Astrocyte (in vitro differentiated cells and primary cell): ENCODE results near the gene SLC6A11.

Experiments used
- EZH2 ChIP-seq: IDR thresholded peaks from 2 replicates; pipeline ENCODE4 v1.6.1; 2012; ENCODE audit warnings: mild to moderate bottlenecking, low read length, inconsistent platforms; ENCODE audit not compliant: insufficient read depth
- TF ChIP-seq, protein P1 (sequence below): IDR thresholded peaks from 2 replicates; pipeline ENCODE4 v1.5.1; 2011; ENCODE audit warnings: low read depth, mild to moderate bottlenecking, inconsistent platforms, low read length, moderate library complexity; ENCODE audit not compliant: insufficient read depth

DNA sequence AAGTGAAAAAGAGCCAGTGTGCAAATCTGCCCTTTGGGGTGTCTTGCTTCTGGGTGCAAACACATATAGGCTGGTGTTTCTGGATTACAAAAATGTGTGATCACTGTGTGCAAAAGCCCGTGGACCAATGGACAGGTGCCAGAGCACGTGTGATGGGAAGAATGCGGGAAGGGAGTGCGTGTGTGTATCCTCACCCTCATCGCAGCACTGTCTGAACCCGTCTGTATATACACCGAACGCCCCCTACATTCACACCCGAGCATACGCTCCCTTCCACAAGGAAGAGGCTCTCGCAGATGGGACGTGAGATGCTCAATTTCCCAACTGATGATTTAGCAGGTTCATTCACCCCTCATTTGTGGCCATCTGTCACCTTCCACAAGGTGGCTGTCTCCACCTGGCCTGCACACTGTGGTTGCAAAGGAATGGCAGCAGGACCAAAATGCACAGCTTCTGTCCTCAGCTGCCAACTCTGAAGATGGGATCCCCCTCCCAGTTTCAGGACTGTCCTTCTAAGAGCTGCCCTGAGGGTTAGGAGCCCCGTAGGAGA is 157.1 kb downstream of the SLC6A11 start:
- TF ChIP-seq, protein P1, sequence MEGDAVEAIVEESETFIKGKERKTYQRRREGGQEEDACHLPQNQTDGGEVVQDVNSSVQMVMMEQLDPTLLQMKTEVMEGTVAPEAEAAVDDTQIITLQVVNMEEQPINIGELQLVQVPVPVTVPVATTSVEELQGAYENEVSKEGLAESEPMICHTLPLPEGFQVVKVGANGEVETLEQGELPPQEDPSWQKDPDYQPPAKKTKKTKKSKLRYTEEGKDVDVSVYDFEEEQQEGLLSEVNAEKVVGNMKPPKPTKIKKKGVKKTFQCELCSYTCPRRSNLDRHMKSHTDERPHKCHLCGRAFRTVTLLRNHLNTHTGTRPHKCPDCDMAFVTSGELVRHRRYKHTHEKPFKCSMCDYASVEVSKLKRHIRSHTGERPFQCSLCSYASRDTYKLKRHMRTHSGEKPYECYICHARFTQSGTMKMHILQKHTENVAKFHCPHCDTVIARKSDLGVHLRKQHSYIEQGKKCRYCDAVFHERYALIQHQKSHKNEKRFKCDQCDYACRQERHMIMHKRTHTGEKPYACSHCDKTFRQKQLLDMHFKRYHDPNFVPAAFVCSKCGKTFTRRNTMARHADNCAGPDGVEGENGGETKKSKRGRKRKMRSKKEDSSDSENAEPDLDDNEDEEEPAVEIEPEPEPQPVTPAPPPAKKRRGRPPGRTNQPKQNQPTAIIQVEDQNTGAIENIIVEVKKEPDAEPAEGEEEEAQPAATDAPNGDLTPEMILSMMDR, result no peak
- TF ChIP-seq EZH2, result no peak
